Vagina (tissue), 2 donors: ENCODE results near the gene DOCK2.

Source experiments
- POLR2A ChIP-seq, 2 donors: fragments of 450-650 bp; IDR thresholded peaks; one replicate each; pipeline ENCODE4 v1.6.1; 2017; ENCODE audit warnings: antibody characterized with exemption in 2 of 2, mild to moderate bottlenecking in 2 of 2, moderate library complexity in 2 of 2
- TF ChIP-seq, protein P1 (sequence below), 3 experiments: fragments of 450-650 bp in 2 of 3; fragments of 200-600 bp in 1 of 3; sonication (generic) in 1 of 3; IDR thresholded peaks; one replicate each; pipeline ENCODE4 v1.5.1; 2017 to 2019; ENCODE audit warnings: antibody characterized with exemption in 3 of 3, mild to moderate bottlenecking in 2 of 3, moderate library complexity in 2 of 3

DNA sequence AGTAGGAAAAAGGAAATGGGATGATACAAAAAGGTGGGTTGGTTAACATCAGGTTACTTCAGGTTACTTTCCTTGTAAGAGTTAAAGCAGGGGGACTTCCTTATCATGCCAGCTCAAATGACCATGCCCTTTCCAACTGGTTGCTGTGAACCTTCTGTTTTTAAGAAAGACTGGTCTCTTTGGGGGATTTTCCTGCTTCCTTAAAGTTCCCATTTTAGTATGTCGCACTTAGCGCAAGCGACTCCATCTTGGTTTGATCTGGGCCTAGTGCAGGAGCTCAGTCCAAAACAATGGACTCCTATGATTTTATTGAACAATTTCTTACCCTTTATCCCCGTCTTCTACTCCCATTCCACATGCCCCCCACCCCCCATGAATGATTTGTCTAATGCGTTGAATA lies 173.4 kb downstream of the DOCK2 start:
- TF ChIP-seq, protein P1, sequence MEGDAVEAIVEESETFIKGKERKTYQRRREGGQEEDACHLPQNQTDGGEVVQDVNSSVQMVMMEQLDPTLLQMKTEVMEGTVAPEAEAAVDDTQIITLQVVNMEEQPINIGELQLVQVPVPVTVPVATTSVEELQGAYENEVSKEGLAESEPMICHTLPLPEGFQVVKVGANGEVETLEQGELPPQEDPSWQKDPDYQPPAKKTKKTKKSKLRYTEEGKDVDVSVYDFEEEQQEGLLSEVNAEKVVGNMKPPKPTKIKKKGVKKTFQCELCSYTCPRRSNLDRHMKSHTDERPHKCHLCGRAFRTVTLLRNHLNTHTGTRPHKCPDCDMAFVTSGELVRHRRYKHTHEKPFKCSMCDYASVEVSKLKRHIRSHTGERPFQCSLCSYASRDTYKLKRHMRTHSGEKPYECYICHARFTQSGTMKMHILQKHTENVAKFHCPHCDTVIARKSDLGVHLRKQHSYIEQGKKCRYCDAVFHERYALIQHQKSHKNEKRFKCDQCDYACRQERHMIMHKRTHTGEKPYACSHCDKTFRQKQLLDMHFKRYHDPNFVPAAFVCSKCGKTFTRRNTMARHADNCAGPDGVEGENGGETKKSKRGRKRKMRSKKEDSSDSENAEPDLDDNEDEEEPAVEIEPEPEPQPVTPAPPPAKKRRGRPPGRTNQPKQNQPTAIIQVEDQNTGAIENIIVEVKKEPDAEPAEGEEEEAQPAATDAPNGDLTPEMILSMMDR (IDR thresholded peaks at IDR 0.05) = no peak
- no peak for TF ChIP-seq POLR2A (IDR thresholded peaks at IDR 0.05)
